Upper lobe of left lung (tissue), 6 donors: ENCODE data around the gene ZNF829. TPM values are rescaled to one million over a fixed set of nuclear protein-coding genes. Genes with fewer than 3 reads are reported as not detected.

Experiments used
- small RNA-seq, 4 donors: library from RNA; depleted of rRNA; stranded (forward); fragments of <200 nt; gene quantifications; one replicate each; pipeline ENCODE3, GENCODE V24; 2016
- total RNA-seq, 6 donors: library from RNA; depleted of rRNA in 4 of 6; stranded (reverse); fragments of >200 nt in 4 of 6; gene quantifications; one replicate each; pipeline versions ENCODE4 v1.1.0 to v1.2.1, GENCODE V29; 2016 to 2021
- donor health status: DM: no; HTN: no; CAD: no; lungs with moderate emphysema.
- donor health status: DM: no; HTN: yes; CAD: no; lungs with severe emphysema.

Gene ZNF829
- total RNA-seq, 6 donors from 2014 or later = 1.00 to 5.2 (median 1.8) TPM

Small RNA genes within 50 kb of the gene (small RNA-seq; reads per million reads assigned to genes)
- 0 reads per million in 4 donors for gene RF00019

Other genes with a start within 250 kb of the ZNF829 start
- gene ZNF461, start 249.5 kb downstream of the ZNF829 start, total RNA-seq = 10 to 100 TPM in 1 of 6 donors, 1 to 10 TPM in 5; 4.2 to 17.4 (median 7.1) TPM
- 10 to 100 TPM in 2 of 6 donors, 1 to 10 TPM in 4; 4.4 to 23.0 (median 6.1) TPM for gene ZNF567, start 228.7 kb downstream of the ZNF829 start, total RNA-seq
- 1 to 10 TPM in 5 of 6 donors, under 1 TPM in 1; 0.44 to 3.0 (median 1.2) TPM for gene ZNF850, start 143.5 kb downstream of the ZNF829 start, total RNA-seq
- gene ZNF790, start 77.9 kb downstream of the ZNF829 start, total RNA-seq = 1 to 10 TPM; 5.0 to 7.7 (median 5.7) TPM
- gene ZNF345, start 65.4 kb downstream of the ZNF829 start, total RNA-seq = 1 to 10 TPM; 4.8 to 8.3 (median 5.6) TPM
- 10 to 100 TPM in 2 of 6 donors, 1 to 10 TPM in 4; 4.8 to 12.3 (median 7.3) TPM for gene ZNF568, start within 50 bp of the ZNF829 start, total RNA-seq
- 10 to 100 TPM in 1 of 6 donors, 1 to 10 TPM in 4, under 1 TPM in 1; 0.89 to 10.5 (median 7.6) TPM for gene ZNF420, start 162.1 kb upstream of the ZNF829 start, total RNA-seq